Middle frontal gyrus (tissue), 1 donor: ENCODE measurements around the gene SUV39H2.
"Not testable (repeated sequence)": the region's sequence is repeated elsewhere in the genome, so short reads cannot be mapped to it uniquely, and the experiment has no call there.

Experiments
- DNase-seq: peaks from one replicate; pipeline ENCODE4 v3.0.0-alpha.2; 2015; ENCODE audit warnings: low spot score; ENCODE audit errors: extremely low spot score

Gene SUV39H2

GRCh38 chr10:14930610-14931009, 51.9 kb downstream of the SUV39H2 start:
- no peak for DNase-seq

DNA sequence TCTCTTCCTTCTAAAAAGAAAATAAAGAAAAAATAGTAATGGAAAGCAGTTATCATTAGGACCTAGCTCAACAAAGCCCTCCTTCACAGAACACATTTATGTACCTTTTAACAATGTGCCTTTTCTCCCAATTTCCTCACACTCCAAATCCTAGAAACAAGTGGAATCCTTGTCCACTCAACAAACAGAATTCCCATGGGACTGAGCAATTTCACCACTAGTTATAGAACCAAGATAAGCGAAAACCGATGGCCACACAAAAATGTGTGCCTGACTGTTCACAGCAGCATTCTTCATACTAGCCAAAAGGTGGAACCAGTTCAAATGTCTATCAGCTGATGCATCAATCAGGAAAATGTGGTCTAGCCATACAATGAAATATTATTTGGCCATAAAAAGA, 57.9 kb downstream of the SUV39H2 start:
- DNase-seq = no peak

- DNase-seq = not testable (repeated sequence)
Measured at GRCh38 chr10:14938971-14939370, 60.3 kb downstream of the SUV39H2 start.

- not testable (repeated sequence) for DNase-seq
Measured at GRCh38 chr10:14942147-14942949, 63.7 kb downstream of the SUV39H2 start.

DNA sequence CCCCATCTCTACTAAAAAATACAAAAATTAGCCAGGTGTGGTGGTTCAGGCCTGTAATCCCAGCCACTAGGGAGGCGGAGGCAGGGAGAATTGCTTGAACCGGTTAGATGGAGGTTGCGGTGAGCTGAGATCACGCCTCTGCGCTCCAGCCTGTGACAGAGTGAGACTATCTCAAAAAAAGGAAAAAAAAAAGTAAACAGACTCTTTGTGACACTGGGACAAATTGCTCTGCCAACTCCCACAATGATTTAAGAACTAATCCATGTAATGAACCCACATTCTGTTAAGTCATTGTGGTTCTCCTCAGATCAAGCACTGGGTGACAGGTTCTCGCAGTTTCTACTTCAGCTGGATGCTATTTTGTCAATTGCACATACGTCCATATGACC, 64.3 kb downstream of the SUV39H2 start:
- not testable (repeated sequence) for DNase-seq

GRCh38 chr10:14945108-14945507, 66.4 kb downstream of the SUV39H2 start:
- no peak for DNase-seq

- DNase-seq = no peak
Measured at GRCh38 chr10:14947268-14947667, 68.6 kb downstream of the SUV39H2 start.

- DNase-seq = no peak
Measured at GRCh38 chr10:14949291-14949690, 70.6 kb downstream of the SUV39H2 start.

GRCh38 chr10:14952851-14953423, 74.3 kb downstream of the SUV39H2 start:
- no peak for DNase-seq

DNA sequence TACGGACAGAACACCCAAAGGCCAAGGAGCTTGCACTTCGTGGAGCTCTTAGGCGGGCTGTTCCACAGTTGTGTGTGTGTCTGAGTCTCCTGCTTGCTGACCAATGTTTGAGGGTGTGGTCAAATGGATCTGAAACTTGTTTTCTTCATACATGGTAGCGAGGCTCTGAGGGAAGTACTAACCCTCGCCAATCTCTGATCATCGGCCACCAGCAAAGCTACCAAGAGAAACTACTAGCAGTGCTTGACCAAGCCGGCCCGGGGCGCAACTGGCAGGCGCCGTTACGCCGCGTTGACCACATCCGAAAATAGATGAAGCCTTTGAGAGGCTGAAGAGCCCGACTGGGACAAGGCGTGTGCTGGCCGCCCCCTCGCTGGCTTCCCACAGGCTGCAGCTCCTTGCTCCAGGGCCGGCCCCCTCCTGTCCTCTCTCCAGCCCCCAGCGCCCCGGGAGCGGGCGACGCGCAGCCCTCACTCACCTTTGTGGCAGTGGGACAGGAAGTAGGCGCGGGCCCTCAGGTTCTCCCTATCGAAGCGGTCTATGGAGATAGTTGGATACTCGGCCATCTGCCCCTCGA, 74.8 kb downstream of the SUV39H2 start:
- DNase-seq = no peak
